Measurements from ENCODE around the gene ATP2A3. TPM values are rescaled to one million over a fixed set of nuclear protein-coding genes. Genes with fewer than 3 reads are reported as not detected.
A peak's percentile ranks its signal among the peaks of the same experiment; 100 is the strongest.

Gene ATP2A3
- total and polyA plus RNA-seq, 8 donors, result 5.8 to 53.5 (median 7.4) TPM

DNA sequence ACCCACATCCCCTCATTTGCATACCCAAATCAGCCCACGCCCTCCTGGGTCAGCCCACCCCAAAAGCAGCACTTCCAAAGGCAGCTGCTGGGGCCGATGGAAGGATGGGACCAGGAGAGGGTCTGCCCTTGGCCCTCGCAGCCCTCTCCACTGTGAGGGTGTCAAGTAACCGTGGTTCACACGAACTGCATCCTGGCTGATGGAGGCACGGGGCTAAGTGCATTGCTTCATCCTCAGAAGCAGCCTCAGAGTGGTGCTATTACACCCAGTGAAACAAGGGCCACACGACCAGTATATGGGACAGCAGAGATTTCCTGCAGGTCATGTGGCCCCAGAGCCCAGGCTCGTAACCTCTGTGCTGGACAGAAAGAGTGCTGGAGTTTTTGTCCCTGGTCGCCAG, 13.2 kb upstream of the ATP2A3 start:
- ATAC-seq (peak; percentile 64), DNase-seq (no peak)
- TF ChIP-seq, protein P1, sequence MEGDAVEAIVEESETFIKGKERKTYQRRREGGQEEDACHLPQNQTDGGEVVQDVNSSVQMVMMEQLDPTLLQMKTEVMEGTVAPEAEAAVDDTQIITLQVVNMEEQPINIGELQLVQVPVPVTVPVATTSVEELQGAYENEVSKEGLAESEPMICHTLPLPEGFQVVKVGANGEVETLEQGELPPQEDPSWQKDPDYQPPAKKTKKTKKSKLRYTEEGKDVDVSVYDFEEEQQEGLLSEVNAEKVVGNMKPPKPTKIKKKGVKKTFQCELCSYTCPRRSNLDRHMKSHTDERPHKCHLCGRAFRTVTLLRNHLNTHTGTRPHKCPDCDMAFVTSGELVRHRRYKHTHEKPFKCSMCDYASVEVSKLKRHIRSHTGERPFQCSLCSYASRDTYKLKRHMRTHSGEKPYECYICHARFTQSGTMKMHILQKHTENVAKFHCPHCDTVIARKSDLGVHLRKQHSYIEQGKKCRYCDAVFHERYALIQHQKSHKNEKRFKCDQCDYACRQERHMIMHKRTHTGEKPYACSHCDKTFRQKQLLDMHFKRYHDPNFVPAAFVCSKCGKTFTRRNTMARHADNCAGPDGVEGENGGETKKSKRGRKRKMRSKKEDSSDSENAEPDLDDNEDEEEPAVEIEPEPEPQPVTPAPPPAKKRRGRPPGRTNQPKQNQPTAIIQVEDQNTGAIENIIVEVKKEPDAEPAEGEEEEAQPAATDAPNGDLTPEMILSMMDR (IDR thresholded peaks at IDR 0.05), result no peak
- H3K9me3 ChIP-seq, result peaks cover 0 to 13% of the 10 kb centered on the region in 2 donors
- intact Hi-C loops (cut with DNase I), result no loop called here
- no peak overlapping the region for H3K4me3 ChIP-seq
- peak overlapping the region in 1 of 2 donors; percentile 57 for H3K27ac ChIP-seq
- H3K4me1 ChIP-seq, result peaks cover 4 to 55% of the 10 kb centered on the region in 2 donors
- no peaks in the 10 kb centered on the region for H3K36me3 ChIP-seq
- H3K27me3 ChIP-seq, result peaks cover 0 to 2% of the 10 kb centered on the region in 2 donors

DNA sequence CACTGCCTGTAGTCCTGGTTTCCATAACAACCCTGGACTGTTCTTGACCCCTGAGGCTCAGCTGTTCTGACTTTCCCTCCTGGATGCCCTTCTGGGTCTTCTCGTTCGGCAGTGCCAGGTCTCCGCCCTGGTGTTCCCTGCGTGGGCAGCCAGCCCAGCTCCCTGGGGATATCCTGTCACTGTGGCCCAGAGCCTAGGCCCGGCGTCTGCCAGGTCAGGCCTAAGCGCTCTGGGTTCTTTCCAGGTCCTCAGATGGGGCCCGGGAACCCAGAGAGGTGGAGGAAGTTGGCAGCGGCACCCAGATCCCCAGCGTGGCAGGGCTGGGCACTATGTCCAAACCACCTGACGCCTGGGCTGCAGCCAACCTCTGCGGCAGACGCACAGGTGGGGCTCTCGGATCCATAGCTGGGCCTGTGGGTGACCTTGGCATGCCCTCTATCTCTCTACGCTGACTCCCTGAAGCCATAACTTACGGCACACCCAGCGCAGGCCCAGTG, 12.5 kb upstream of the ATP2A3 start:
- intact Hi-C loops (cut with DNase I), result no loop called here
- Histone ChIP-seq H3K36me3 (no peaks in the 10 kb centered on the region), H3K4me1 (peaks cover 4 to 59% of the 10 kb centered on the region in 2 donors), H3K4me3 (no peak overlapping the region), H3K9me3 (peaks cover 0 to 13% of the 10 kb centered on the region in 2 donors), H3K27me3 (peaks cover 0 to 6% of the 10 kb centered on the region in 2 donors), H3K27ac (peak overlapping the region in 1 of 2 donors; percentile 57)
- TF ChIP-seq, protein P1 (IDR thresholded peaks at IDR 0.05), result no peak
- peak; percentile 88 for ATAC-seq
- DNase-seq, result peak in 2 of 4 donors; percentile 85 to 92

DNA sequence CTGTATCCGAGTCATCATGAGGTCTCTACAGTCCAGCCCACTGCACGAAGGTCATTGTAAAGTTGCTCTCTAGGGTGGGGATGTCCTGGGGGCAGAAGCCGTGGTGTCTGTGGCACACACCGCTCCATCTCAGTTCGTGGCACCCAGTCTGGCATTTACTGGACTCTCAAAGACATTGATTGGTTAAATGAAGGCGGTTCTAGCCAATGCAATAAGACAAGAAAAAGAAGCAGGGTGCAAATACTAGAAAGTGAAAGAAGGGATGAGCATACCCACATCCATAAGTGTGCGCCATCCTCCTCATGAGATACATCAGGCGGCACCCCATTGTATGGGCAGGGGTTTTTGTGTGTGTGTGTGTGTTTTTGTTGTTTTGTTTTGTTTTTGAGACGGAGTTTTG, 10.7 kb upstream of the ATP2A3 start:
- Histone ChIP-seq H3K4me1 (peaks cover 4 to 59% of the 10 kb centered on the region in 2 donors), H3K36me3 (no peaks in the 10 kb centered on the region), H3K9me3 (peaks cover 0 to 13% of the 10 kb centered on the region in 2 donors), H3K27me3 (peaks cover 0 to 6% of the 10 kb centered on the region in 2 donors), H3K4me3 (no peak overlapping the region), H3K27ac (peak overlapping the region in 1 of 2 donors; percentile 60)
- intact Hi-C loops (cut with DNase I), result no loop called here
- DNase-seq (no peak), ATAC-seq (no peak)
- TF ChIP-seq, protein P1 (IDR thresholded peaks at IDR 0.05), result no peak

DNA sequence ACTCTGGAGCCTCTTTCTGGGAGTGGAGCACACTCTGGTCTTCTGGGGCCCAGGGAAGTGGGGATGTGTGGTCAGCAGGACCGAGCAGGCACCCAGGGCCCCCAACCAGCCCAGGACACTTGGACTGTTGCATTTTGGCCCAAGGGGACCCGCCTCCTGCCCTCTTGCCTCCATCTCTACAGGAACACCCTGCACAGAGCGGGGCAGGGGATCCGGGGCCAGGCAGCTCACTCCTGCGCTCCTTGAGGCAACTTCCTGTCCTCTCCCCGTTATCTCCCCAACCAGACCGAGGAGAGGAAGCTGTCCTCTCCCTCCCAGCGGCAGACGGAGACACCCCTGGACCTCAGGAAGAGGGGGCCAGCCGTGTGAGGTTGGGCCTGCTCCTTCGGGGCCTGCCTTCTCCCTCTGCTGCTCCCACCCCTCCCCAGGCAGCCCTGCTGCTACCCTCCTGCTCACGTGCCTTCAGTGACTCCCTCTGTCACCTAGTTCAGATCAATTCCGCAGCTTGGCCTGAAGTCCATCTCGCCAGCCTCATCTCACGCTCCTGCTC, 10.0 kb upstream of the ATP2A3 start:
- Histone ChIP-seq H3K27me3 (peaks cover 0 to 6% of the 10 kb centered on the region in 2 donors), H3K9me3 (peaks cover 0 to 12% of the 10 kb centered on the region in 2 donors), H3K36me3 (no peaks in the 10 kb centered on the region), H3K27ac (peak overlapping the region in 1 of 2 donors; percentile 60), H3K4me3 (no peak overlapping the region), H3K4me1 (peaks cover 4 to 55% of the 10 kb centered on the region in 2 donors)
- ATAC-seq (no peak), DNase-seq (no peak)
- intact Hi-C loops (cut with DNase I), result no loop called here
- TF ChIP-seq, protein P1 (IDR thresholded peaks at IDR 0.05), result no peak

DNA sequence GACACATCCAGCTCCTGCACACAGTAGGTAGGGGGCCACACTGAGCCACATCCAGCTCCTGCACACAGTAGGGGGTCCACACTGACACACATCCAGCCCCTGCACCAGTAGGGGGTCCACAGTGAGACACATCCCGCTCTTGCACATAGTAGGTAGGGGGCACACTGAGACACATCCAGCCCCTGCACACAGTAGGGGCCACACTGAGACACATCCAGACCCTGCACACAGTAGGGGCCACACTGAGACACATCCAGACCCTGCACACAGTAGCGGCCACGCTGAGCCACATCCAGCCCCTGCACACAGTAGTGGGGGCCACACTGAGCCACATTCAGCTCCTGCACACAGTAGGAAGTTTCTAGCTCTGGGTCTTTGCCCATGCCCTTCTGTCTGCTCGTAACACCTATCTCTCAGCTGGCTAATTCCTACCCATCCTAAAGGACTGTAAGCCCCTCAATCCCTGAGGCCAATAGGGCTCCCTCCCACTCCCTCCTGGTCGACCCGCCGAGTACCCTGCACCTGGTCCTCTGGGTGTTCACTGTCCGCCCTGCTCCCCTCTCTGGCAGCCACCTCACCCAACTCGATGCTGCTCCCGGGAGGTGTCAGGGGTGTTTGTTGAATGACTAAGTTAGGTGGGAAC, 9.4 kb upstream of the ATP2A3 start:
- H3K27me3 ChIP-seq, result peaks cover 0 to 6% of the 10 kb centered on the region in 2 donors
- DNase-seq (no peak), ATAC-seq (no peak)
- no peaks in the 10 kb centered on the region for H3K36me3 ChIP-seq
- intact Hi-C loops (cut with DNase I), result no loop called here
- H3K4me1 ChIP-seq, result peaks cover 4 to 50% of the 10 kb centered on the region in 2 donors
- TF ChIP-seq, protein P1 (IDR thresholded peaks at IDR 0.05), result no peak
- no peak overlapping the region for H3K4me3 ChIP-seq
- peaks cover 0 to 9% of the 10 kb centered on the region in 2 donors for H3K9me3 ChIP-seq
- H3K27ac ChIP-seq, result peak overlapping the region in 1 of 2 donors; percentile 60

Data from left lung (tissue), 10 donors.